Measurements from ENCODE around the gene MYO1E.
"Not testable (repeated sequence)": the region's sequence is repeated elsewhere in the genome, so short reads cannot be mapped to it uniquely, and the experiment has no call there.

The MYO1E gene

DNA sequence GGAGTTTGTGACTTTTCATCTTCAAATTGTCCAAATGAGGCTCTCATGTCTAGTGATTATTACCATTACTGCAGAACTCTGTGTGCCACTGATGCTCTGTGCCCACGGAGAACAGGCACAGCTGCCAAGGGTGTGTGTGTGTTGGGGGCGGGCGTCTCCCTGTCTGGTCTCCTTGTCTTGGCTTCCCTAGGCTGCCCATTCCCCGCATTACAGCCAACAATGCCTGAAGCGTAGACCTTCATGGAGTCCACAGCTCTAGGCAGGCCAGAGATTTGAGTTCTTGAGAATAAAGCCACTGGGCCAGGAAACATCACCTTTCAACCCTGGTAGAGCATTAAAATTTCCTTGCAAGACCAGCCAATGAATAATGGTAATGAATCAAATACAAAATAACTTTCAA is 225.0 kb downstream of the MYO1E start:
- DNase-seq (ENCODE audit: low read depth, low spot score): no peak
- Histone ChIP-seq H3K27ac (no peak overlapping the region), H3K4me3 (no peak overlapping the region), H3K36me3 (ENCODE audit: insufficient read depth, low read length) (no peaks in the 10 kb centered on the region), H3K9me3 (ENCODE audit: low read depth, low read length) (no peaks in the 10 kb centered on the region), H3K9ac (ENCODE audit: insufficient read length) (no peak overlapping the region)
- TF ChIP-seq FOXP2 (optimal IDR thresholded peaks at IDR 0.05; ENCODE audit: control extremely low read depth, extremely low read length, insufficient read depth) (no peak), POLR2AphosphoS5 (IDR thresholded peaks at IDR 0.05; ENCODE audit: borderline replicate concordance, low read depth, low read length) (no peak), EZH2 (IDR thresholded peaks at IDR 0.05) (no peak)

- H3K36me3 ChIP-seq (ENCODE audit: insufficient read depth, low read length); H3K9ac ChIP-seq (ENCODE audit: insufficient read length); H3K9me3 ChIP-seq (ENCODE audit: low read depth, low read length); H3K27ac ChIP-seq; DNase-seq (ENCODE audit: low read depth, low spot score); H3K4me3 ChIP-seq: not testable (repeated sequence)
Observed at GRCh38 chr15:59144594-59144993, 228.1 kb downstream of the MYO1E start.

GRCh38 chr15:59143281-59143680 is 229.4 kb downstream of the MYO1E start:
- TF ChIP-seq POLR2AphosphoS5 (IDR thresholded peaks at IDR 0.05; ENCODE audit: borderline replicate concordance, low read depth, low read length) (no peak), EZH2 (IDR thresholded peaks at IDR 0.05) (no peak), FOXP2 (optimal IDR thresholded peaks at IDR 0.05; ENCODE audit: control extremely low read depth, extremely low read length, insufficient read depth) (no peak)
- H3K27ac ChIP-seq: no peak overlapping the region
- DNase-seq (ENCODE audit: low read depth, low spot score): no peak
- H3K36me3 ChIP-seq (ENCODE audit: insufficient read depth, low read length): peaks cover 19% of the 10 kb centered on the region; the same call in 1 of the 2 replicates
- no peaks in the 10 kb centered on the region for H3K9me3 ChIP-seq (ENCODE audit: low read depth, low read length)
- H3K9ac ChIP-seq (ENCODE audit: insufficient read length): no peak overlapping the region
- H3K4me3 ChIP-seq: no peak overlapping the region

GRCh38 chr15:59140422-59141226 is 232.0 kb downstream of the MYO1E start:
- TF ChIP-seq FOXP2 (optimal IDR thresholded peaks at IDR 0.05; ENCODE audit: control extremely low read depth, extremely low read length, insufficient read depth): no peak
- no peak for TF ChIP-seq POLR2AphosphoS5 (IDR thresholded peaks at IDR 0.05; ENCODE audit: borderline replicate concordance, low read depth, low read length)
- TF ChIP-seq EZH2 (IDR thresholded peaks at IDR 0.05): no peak
- Histone ChIP-seq H3K27ac (no peak overlapping the region), H3K36me3 (ENCODE audit: insufficient read depth, low read length) (peaks cover 26% of the 10 kb centered on the region; the same call in 1 of the 2 replicates), H3K4me3 (no peak overlapping the region), H3K9ac (ENCODE audit: insufficient read length) (no peak overlapping the region), H3K9me3 (ENCODE audit: low read depth, low read length) (no peaks in the 10 kb centered on the region)
- no peak for DNase-seq (ENCODE audit: low read depth, low spot score)

- no peaks in the 10 kb centered on the region for H3K9me3 ChIP-seq (ENCODE audit: low read depth, low read length)
- no peak overlapping the region for H3K27ac ChIP-seq
- H3K36me3 ChIP-seq (ENCODE audit: insufficient read depth, low read length): peaks cover 43% of the 10 kb centered on the region; the same call in 1 of the 2 replicates
- no peak for TF ChIP-seq FOXP2 (optimal IDR thresholded peaks at IDR 0.05; ENCODE audit: control extremely low read depth, extremely low read length, insufficient read depth)
- TF ChIP-seq POLR2AphosphoS5 (IDR thresholded peaks at IDR 0.05; ENCODE audit: borderline replicate concordance, low read depth, low read length): no peak
- TF ChIP-seq EZH2 (IDR thresholded peaks at IDR 0.05): no peak
- H3K9ac ChIP-seq (ENCODE audit: insufficient read length): no peak overlapping the region
- no peak for DNase-seq (ENCODE audit: low read depth, low spot score)
- H3K4me3 ChIP-seq: no peak overlapping the region
Observed at GRCh38 chr15:59138243-59138642, 234.4 kb downstream of the MYO1E start.

DNA sequence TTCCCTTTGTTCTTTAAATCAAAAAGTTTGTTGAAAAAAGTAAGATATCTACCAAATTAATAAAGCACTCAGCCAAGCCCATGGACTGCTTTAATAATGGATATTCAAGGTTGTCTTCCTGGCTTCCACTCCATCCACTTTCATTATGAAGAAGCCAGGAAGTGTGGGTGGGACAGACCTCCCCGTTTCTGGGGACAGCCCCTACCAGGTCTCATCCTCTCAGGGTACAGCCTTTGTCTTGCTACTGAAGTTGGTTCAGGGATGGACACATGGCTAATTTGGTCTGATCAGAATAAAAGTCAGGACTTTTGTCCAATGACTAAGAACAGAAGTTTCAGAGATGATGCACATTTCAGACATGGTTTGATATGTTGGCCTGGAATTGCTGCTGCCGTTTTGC is 235.1 kb downstream of the MYO1E start:
- Histone ChIP-seq H3K27ac (no peak overlapping the region), H3K4me3 (no peak overlapping the region), H3K9ac (ENCODE audit: insufficient read length) (no peak overlapping the region), H3K9me3 (ENCODE audit: low read depth, low read length) (no peaks in the 10 kb centered on the region), H3K36me3 (ENCODE audit: insufficient read depth, low read length) (peaks cover 48% of the 10 kb centered on the region; the same call in 1 of the 2 replicates)
- TF ChIP-seq EZH2 (IDR thresholded peaks at IDR 0.05) (no peak), POLR2AphosphoS5 (IDR thresholded peaks at IDR 0.05; ENCODE audit: borderline replicate concordance, low read depth, low read length) (no peak), FOXP2 (optimal IDR thresholded peaks at IDR 0.05; ENCODE audit: control extremely low read depth, extremely low read length, insufficient read depth) (no peak)
- DNase-seq (ENCODE audit: low read depth, low spot score): no peak

DNA sequence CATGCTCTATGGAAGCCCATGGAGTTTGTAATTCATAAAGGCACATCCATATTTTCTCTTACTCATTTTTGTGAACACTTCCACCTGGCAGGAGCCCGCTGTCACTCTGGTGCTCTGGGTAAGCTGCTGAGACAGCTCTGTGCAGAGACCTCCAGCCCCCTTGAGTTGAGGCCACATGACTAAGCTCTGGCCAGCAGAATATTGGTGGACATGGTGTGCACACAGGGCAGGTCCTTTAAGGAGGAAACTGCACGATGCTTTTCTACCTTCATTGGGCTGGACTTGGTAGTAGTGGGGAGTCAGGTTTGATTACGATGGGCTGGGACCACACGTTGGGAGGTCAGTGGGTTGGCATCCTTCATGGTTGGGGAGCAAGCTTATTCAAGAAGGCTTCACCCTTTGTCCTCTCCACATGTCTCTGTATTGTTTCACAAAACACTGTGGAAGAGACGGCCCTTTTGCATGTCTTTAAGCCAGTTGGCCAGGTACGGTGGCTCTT is 238.7 kb downstream of the MYO1E start:
- Histone ChIP-seq H3K27ac (no peak overlapping the region), H3K9ac (ENCODE audit: insufficient read length) (no peak overlapping the region), H3K4me3 (no peak overlapping the region), H3K36me3 (ENCODE audit: insufficient read depth, low read length) (peaks cover 67% of the 10 kb centered on the region), H3K9me3 (ENCODE audit: low read depth, low read length) (no peaks in the 10 kb centered on the region)
- no peak for TF ChIP-seq FOXP2 (optimal IDR thresholded peaks at IDR 0.05; ENCODE audit: control extremely low read depth, extremely low read length, insufficient read depth)
- no peak for TF ChIP-seq EZH2 (IDR thresholded peaks at IDR 0.05)
- TF ChIP-seq POLR2AphosphoS5 (IDR thresholded peaks at IDR 0.05; ENCODE audit: borderline replicate concordance, low read depth, low read length): no peak
- DNase-seq (ENCODE audit: low read depth, low spot score): no peak

DNA sequence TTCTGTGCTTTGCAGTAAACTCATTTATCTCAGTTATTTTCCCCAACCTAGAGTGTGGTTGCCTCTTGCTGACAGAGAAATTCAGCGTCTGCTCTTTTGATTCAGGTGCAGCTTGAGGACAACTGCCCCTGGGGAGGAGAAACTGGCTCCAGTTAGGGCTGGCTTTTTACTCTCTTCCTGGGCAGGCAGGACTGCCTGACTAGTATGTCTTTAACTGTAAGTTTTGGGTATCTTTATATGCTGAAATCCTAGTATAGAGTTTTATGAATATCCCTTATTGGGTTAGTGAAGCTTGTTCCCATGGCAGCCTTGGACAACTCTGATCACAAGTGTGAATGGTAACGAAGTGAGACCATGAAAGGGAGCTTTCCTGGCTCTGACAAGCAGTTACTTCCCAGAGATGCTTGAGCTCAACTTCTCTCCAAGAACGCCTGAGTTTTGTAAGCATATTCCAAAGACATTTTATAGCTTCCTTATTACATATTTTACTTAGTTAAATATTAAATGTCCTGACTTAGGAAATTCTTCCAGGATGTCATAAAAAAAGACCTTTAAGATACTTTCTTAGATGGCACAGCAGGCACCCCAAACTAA is 240.6 kb downstream of the MYO1E start:
- peaks cover 71% of the 10 kb centered on the region for H3K36me3 ChIP-seq (ENCODE audit: insufficient read depth, low read length)
- no peak overlapping the region for H3K4me3 ChIP-seq
- no peak overlapping the region for H3K27ac ChIP-seq
- no peak for DNase-seq (ENCODE audit: low read depth, low spot score)
- TF ChIP-seq POLR2AphosphoS5 (IDR thresholded peaks at IDR 0.05; ENCODE audit: borderline replicate concordance, low read depth, low read length) (no peak), EZH2 (IDR thresholded peaks at IDR 0.05) (no peak), FOXP2 (optimal IDR thresholded peaks at IDR 0.05; ENCODE audit: control extremely low read depth, extremely low read length, insufficient read depth) (no peak)
- no peaks in the 10 kb centered on the region for H3K9me3 ChIP-seq (ENCODE audit: low read depth, low read length)
- H3K9ac ChIP-seq (ENCODE audit: insufficient read length): no peak overlapping the region
